ENCODE results near the gene OR8B2.

The OR8B2 gene

DNA sequence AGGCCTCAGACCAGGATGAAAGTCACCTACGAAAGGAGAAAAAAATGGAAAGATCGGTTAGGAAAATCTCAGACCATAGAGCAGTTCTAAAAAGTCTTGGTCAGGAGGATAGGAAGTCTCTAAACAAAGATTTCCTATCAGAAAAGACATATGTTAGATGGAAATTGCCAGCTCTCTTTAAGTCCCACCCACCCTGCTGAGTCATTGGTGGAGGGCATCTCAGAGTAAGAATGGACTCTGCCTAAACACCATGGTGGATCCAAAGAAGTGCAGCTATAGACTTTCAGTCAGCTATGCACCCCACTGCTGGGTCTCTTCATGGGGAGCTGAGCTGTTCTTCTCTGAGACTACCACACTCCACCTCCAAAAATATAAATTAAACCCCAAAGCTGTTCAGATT lies 3.7 kb downstream of the OR8B2 start:
- Histone ChIP-seq H3K36me3 (ENCODE audit: control insufficient read depth, insufficient read depth, low read length) (no peaks in the 10 kb centered on the region), H3K27me3 (replicated peaks; ENCODE audit: control insufficient read depth, insufficient read depth, low read length) (no peaks in the 10 kb centered on the region), H3K4me3 (replicated peaks; ENCODE audit: low read depth, low read length) (no peak overlapping the region)
- no peak for DNase-seq (ENCODE audit: extremely low read depth, insufficient read length)
- TF ChIP-seq, protein P1, sequence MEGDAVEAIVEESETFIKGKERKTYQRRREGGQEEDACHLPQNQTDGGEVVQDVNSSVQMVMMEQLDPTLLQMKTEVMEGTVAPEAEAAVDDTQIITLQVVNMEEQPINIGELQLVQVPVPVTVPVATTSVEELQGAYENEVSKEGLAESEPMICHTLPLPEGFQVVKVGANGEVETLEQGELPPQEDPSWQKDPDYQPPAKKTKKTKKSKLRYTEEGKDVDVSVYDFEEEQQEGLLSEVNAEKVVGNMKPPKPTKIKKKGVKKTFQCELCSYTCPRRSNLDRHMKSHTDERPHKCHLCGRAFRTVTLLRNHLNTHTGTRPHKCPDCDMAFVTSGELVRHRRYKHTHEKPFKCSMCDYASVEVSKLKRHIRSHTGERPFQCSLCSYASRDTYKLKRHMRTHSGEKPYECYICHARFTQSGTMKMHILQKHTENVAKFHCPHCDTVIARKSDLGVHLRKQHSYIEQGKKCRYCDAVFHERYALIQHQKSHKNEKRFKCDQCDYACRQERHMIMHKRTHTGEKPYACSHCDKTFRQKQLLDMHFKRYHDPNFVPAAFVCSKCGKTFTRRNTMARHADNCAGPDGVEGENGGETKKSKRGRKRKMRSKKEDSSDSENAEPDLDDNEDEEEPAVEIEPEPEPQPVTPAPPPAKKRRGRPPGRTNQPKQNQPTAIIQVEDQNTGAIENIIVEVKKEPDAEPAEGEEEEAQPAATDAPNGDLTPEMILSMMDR (IDR thresholded peaks at IDR 0.05; ENCODE audit: insufficient read depth, low read length, poor library complexity, severe bottlenecking), result no peak

DNA sequence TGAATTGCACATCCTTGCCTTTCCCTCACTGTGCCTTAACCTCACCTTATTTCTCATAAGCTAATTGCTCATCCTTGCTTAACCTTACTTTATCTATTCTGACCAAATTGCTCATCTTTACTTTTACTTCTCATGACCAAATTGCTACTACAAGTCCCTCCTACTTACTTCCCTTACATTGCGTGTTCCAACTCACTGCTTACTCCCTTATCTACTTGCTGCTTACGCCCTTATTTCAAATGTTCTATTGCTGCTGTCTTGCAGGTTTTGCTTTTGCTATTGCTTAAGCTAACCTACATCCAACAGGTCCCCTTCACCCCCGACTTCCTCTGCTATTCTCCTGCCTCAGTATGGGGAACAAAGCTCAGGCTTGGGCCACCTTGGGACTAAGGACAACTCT lies 8.0 kb downstream of the OR8B2 start:
- DNase-seq (ENCODE audit: extremely low read depth, insufficient read length), result no peak
- H3K36me3 ChIP-seq (ENCODE audit: control insufficient read depth, insufficient read depth, low read length), result no peaks in the 10 kb centered on the region
- TF ChIP-seq, protein P1 (IDR thresholded peaks at IDR 0.05; ENCODE audit: insufficient read depth, low read length, poor library complexity, severe bottlenecking), result no peak
- no peaks in the 10 kb centered on the region; the same call in 1 of the 2 replicates for H3K27me3 ChIP-seq (replicated peaks; ENCODE audit: control insufficient read depth, insufficient read depth, low read length)
- no peak overlapping the region for H3K4me3 ChIP-seq (replicated peaks; ENCODE audit: low read depth, low read length)

DNA sequence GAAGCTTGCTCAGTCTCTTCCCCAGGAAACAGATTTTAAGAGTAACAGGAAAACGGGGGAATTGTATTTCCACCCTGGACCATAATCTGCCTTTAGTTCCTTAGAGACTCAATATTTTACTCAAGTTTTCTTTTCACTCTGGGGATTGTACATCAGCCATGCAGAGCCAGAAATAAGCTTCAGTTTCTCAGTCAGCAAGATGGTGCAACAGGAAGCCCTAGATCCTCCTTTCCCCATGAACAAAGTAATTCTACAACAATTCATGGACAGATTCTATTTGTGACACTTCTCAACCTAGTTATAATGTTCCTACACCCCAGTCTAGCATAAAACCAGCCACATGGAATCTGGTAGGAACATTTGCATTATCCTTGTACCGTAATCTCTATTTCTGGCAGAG lies 24.7 kb downstream of the OR8B2 start:
- TF ChIP-seq, protein P1 (IDR thresholded peaks at IDR 0.05; ENCODE audit: insufficient read depth, low read length, poor library complexity, severe bottlenecking), result no peak

DNA sequence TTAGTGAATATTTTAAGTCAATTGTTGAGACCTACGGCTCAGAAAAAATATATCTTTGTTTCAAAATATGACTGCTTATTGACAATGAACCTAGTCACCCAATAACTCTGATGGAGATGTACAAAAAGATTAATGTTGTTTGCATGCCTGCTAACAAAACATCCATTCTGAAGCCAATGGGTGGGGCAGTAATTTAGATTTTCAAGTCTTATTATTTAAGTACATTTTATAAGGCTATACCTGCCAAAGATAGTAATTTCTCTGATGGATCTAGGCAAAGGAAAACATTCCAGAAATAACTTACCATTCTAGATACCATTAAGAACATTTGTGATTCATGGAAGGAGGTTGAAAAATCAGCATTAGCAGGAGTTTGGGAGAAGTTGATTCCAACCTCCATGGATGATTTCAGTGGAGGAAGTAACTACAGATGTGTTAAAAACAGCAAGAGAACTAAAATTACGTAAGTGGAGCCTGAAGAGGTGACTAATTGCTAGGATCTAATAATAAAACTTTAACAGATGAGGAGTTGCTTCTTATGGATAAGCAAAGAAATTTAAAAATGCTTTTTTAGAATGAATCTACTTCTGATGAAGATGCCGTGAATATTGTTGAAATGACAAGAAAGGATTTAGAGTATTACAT lies 37.9 kb downstream of the OR8B2 start:
- H3K27me3 ChIP-seq (replicated peaks; ENCODE audit: control insufficient read depth, insufficient read depth, low read length), result no peaks in the 10 kb centered on the region
- H3K36me3 ChIP-seq (ENCODE audit: control insufficient read depth, insufficient read depth, low read length), result no peaks in the 10 kb centered on the region
- DNase-seq (ENCODE audit: extremely low read depth, insufficient read length), result no peak
- TF ChIP-seq, protein P1 (IDR thresholded peaks at IDR 0.05; ENCODE audit: insufficient read depth, low read length, poor library complexity, severe bottlenecking), result no peak
- no peak overlapping the region for H3K4me3 ChIP-seq (replicated peaks; ENCODE audit: low read depth, low read length)

More for the DNA sequence above, 24.7 kb downstream of the OR8B2 start:
- H3K4me3 ChIP-seq (replicated peaks; ENCODE audit: low read depth, low read length), result no peak overlapping the region
- H3K27me3 ChIP-seq (replicated peaks; ENCODE audit: control insufficient read depth, insufficient read depth, low read length), result no peaks in the 10 kb centered on the region
- no peak for DNase-seq (ENCODE audit: extremely low read depth, insufficient read length)
- H3K36me3 ChIP-seq (ENCODE audit: control insufficient read depth, insufficient read depth, low read length), result no peaks in the 10 kb centered on the region

DNA sequence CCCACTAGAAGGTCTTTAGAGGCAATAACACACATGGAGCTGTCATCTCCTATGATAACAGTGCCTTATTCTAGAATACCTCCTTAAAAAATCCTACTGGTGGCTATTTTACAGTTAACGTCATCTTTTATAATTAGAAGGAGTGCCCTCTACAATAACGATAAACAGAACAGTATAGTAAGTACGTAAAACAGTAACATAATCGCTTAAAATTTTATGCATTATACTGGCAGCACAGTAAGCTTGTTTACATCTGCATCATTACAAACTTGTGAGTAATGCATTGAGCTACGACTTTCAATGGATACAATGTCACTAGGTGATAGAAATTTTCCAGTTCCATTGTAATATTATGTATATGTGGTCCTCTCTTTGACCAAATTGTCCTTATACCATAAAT lies 40.0 kb downstream of the OR8B2 start:
- no peak overlapping the region for H3K4me3 ChIP-seq (replicated peaks; ENCODE audit: low read depth, low read length)
- H3K36me3 ChIP-seq (ENCODE audit: control insufficient read depth, insufficient read depth, low read length), result no peaks in the 10 kb centered on the region
- TF ChIP-seq, protein P1 (IDR thresholded peaks at IDR 0.05; ENCODE audit: insufficient read depth, low read length, poor library complexity, severe bottlenecking), result no peak
- no peak for DNase-seq (ENCODE audit: extremely low read depth, insufficient read length)
- no peaks in the 10 kb centered on the region for H3K27me3 ChIP-seq (replicated peaks; ENCODE audit: control insufficient read depth, insufficient read depth, low read length)

DNA sequence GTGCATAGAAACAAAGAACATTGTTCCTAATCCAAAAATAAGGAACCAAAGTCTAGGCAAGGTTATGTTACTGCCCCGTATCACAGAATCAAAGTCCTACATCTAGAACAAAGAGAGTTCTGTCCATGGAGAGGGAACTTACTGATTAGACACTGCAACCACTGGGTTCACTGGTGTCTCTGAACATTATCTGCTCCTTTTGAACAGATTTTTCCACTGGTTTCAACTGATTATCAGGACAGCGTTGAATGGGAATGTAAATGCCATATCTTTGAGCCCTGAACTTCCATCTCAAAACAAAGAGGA lies 44.2 kb downstream of the OR8B2 start:
- TF ChIP-seq, protein P1 (IDR thresholded peaks at IDR 0.05; ENCODE audit: insufficient read depth, low read length, poor library complexity, severe bottlenecking), result no peak
- no peak overlapping the region for H3K4me3 ChIP-seq (replicated peaks; ENCODE audit: low read depth, low read length)
- H3K36me3 ChIP-seq (ENCODE audit: control insufficient read depth, insufficient read depth, low read length), result no peaks in the 10 kb centered on the region
- H3K27me3 ChIP-seq (replicated peaks; ENCODE audit: control insufficient read depth, insufficient read depth, low read length), result no peaks in the 10 kb centered on the region
- no peak for DNase-seq (ENCODE audit: extremely low read depth, insufficient read length)

Measured in GM06990 (cell line).